ENCODE results near the gene TRPC3.
"Not testable (repeated sequence)": the region's sequence is repeated elsewhere in the genome, so short reads cannot be mapped to it uniquely, and the experiment has no call there.

The TRPC3 gene

GRCh38 chr4:121943941-121944340, 7.9 kb downstream of the TRPC3 start:
- DNase-seq = no peak

DNA sequence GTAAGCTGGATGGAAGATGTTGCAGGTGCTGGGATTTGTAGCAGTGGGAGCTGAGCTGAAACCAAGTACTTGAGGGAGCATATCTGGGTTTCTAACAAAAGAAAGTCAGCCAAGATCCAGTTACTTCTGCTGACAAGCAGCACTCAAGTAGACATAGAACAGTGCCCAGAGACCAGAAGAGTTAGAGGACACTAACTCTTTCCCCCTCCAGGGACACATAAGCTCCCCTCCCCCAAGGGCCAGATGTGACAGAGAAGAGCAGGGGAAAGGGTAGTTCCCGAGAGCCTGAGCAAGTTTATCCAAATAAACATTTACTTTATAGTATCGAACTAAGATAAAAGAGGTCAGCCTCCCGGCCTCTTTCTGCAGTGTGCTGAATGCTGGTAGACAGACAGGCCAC, 12.2 kb downstream of the TRPC3 start:
- DNase-seq = no peak

DNA sequence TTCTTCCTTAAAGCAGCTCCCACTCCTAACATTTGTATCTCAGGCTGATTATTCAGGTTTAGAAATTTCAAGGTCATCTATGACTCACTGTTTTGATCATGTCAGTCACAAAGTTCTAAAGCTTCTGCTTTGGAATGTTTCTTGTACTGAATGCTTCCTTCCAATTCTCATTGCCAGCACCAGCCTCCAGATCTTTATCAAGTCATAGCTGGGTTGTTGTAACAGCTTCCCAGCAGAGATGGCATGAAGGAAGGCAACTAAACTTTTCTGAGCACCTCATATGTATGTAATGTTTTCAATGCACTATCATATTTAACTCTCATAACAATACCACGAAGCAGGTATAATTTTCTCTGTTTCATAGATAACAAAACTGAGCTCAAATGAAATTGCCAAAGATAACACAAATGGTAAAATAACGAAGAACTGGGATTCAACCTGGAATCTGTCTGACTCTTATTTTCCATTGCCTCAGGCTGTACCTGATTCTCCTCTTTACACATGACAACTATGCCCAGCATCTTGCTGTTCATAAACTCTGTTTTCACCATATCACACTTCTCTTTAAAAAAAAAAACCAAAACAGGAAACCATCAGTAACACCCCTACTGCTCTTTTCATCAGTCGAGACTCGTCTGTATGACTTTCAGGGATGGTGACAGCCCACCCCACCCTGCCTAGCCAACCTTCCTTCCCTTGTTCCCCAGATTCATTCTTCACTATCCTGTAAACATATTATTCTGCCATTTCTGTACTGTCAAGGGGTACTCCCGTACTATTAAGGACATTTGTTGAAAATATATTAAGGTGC, 13.4 kb downstream of the TRPC3 start:
- no peak for DNase-seq

DNA sequence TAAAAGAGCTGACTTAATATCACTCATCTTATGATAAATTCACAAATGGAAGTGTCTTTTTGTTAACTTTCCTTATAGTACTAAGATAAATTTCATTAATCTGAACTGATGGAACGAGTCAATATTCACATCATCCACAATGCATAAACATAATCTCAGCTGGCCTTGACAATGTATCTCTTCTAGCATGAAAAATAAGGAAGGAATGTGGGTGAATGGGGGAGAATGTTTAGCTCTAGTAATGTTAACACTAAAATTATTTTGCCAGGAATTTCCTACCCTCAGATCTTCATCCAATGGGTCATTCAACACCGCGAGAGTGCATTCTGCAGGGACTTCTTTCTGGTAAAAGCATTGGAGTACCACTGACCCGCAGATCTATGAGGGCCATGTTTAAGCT, 15.8 kb downstream of the TRPC3 start:
- no peak for DNase-seq

- DNase-seq = no peak
Observed at GRCh38 chr4:121934635-121935034, 17.2 kb downstream of the TRPC3 start.

DNA sequence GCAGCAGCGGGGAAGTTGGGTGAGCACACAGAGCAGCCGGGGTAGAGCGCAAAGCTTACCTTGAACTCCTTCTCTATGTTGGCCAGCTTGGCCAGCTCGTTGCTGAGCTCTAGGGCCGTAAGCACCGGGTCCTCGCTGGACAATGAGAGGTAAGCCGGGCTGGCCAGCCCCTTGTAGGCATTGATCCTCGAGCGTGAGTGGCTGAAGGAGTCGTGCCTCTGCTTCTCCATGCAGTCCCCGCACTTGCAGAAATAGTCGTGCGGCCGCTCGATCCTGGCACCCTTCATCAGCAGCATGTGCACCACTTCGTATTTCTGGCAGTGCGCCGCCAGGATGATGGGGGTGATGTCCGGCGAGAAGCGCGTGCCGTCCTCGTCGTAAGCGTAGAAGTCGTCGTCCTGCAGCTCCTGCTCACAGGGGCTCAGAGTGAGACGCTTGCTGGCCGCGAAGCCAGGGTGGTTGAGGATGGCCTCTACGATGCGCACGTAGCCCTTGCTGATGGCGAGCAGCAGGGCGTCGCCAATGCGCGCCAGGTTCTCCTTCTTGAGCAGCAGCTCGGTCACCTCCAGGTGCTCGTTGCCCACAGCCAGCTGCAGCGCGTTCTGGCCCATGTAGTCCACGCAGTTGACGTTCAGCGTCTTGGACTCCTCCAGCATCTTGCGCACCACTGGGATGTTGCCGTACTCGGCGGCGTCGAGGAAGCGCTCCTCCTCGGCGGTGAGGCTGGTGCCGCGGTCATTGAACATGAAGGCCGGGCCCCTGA, 19.5 kb downstream of the TRPC3 start:
- no peak for DNase-seq

GRCh38 chr4:121930304-121930703, 21.6 kb downstream of the TRPC3 start:
- DNase-seq = no peak

- no peak for DNase-seq
Observed at GRCh38 chr4:121927948-121928347, 23.9 kb downstream of the TRPC3 start.

GRCh38 chr4:121926490-121926889, 25.4 kb downstream of the TRPC3 start:
- DNase-seq = not testable (repeated sequence)

GRCh38 chr4:121923306-121923705, 28.6 kb downstream of the TRPC3 start:
- no peak for DNase-seq

DNA sequence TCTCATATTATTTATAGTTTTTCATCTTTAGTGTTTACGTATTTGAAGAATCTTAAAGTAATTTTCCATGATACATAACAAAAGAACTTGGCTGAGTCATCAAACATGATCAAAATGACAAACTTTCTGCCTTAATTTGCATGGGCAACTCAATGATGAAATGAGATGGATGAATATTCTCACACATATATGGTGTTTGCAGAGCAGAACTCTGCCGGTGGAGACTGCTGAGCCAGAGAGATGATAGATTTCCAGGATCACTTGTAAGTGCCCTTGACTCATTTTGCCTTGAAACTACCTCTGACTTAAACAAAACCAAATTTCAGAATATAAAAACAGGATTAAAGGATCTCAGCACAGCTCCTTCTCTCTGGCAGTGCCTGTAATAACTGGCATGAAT, 38.2 kb downstream of the TRPC3 start:
- DNase-seq = no peak

- DNase-seq = no peak
Observed at GRCh38 chr4:121908346-121908745, 43.5 kb downstream of the TRPC3 start.

- DNase-seq = peak; percentile 22
Observed at GRCh38 chr4:121900132-121900983, 51.5 kb downstream of the TRPC3 start.

- peak; percentile 2 for DNase-seq
Observed at GRCh38 chr4:121898150-121898549, 53.7 kb downstream of the TRPC3 start.

GRCh38 chr4:121888134-121888533, 63.7 kb downstream of the TRPC3 start:
- no peak for DNase-seq

GRCh38 chr4:121885115-121885514, 66.7 kb downstream of the TRPC3 start:
- no peak for DNase-seq

- no peak for DNase-seq
Observed at GRCh38 chr4:121881158-121881557, 70.7 kb downstream of the TRPC3 start.

DNA sequence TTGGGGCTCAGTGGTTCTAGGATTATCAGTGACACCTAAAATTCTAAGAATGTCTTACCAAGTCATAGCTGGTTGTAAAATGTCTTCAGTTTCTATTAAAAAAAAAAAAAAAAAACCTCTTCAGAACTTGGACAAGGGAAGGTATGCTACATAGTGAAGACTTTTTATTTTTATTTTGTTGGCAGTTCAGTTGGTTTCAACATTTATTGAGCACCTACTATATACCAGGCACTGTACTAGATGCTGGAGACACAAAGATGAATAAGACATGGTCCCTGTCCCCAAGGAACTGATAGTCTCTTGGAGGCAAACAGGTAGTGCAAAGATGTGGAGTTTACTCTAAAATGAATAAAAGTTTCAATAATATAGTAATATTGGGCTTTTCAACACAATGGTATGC, 72.7 kb downstream of the TRPC3 start:
- no peak for DNase-seq

GRCh38 chr4:121877041-121877773, 74.7 kb downstream of the TRPC3 start:
- no peak for DNase-seq

GRCh38 chr4:121876070-121876469, 75.8 kb downstream of the TRPC3 start:
- DNase-seq = no peak

DNA sequence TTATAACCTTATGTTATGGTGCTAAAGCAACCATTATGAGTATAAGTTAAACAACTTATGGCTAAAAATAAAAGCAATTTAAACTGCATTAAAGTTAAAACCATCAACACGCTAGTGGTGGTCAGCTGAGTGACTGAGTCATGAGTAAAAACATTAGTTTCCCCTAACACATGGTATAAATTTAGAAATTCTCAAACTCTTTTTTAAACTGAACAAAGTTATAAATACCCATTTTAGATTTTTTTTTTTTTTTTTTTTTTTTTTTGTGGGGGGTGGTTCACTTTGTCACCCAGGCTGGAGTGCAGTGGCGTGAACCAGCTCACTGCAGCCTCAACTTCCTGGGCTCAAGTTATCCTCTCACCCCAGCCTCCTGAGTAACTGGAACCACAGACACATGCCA, 76.2 kb downstream of the TRPC3 start:
- DNase-seq = no peak

GRCh38 chr4:121873604-121874003, 78.3 kb downstream of the TRPC3 start:
- DNase-seq = no peak

Measured in DMS153 (cell line).